CD4-positive, alpha-beta T cell treated with Interleukin-15 for 1 hour (primary cell): ENCODE measurements around the gene NSL1.
"Not testable (repeated sequence)": the region's sequence is repeated elsewhere in the genome, so short reads cannot be mapped to it uniquely, and the experiment has no call there.

ENCODE experiments used
- DNase-seq: peaks from one replicate; pipeline ENCODE4 v3.0.0-alpha.2; 2020

NSL1 gene

GRCh38 chr1:212791676-212792395 lies at the start of gene NSL1, which contains the start of gene TATDN3:
Gene NSL1 (minus strand): TSS chr1:212791777. CDS start chr1:212791763, 14 bp downstream.
Gene TATDN3 (plus strand): TSS chr1:212791894. CDS start chr1:212791922, 28 bp downstream.
- peak; percentile 88 for DNase-seq

GRCh38 chr1:212838145-212838544 lies 46.6 kb upstream of the NSL1 start:
- no peak for DNase-seq

GRCh38 chr1:212833211-212834207 lies 41.9 kb upstream of the NSL1 start:
- not testable (repeated sequence) for DNase-seq

- DNase-seq: no peak
These were observed 36.8 kb upstream of the NSL1 start for GRCh38 chr1:212828395-212828794.

- no peak for DNase-seq
These were observed 36.3 kb upstream of the NSL1 start for GRCh38 chr1:212827831-212828278.

- DNase-seq: no peak
These were observed 35.7 kb upstream of the NSL1 start for GRCh38 chr1:212827171-212827776.

GRCh38 chr1:212825798-212826452 lies 34.3 kb upstream of the NSL1 start:
- DNase-seq: no peak

GRCh38 chr1:212824201-212824600 lies 32.6 kb upstream of the NSL1 start:
- no peak for DNase-seq

GRCh38 chr1:212822956-212823355 lies 31.4 kb upstream of the NSL1 start:
- no peak for DNase-seq

- DNase-seq: no peak
These were observed 29.4 kb upstream of the NSL1 start for GRCh38 chr1:212820969-212821368.

GRCh38 chr1:212819726-212820125 lies 28.1 kb upstream of the NSL1 start:
- DNase-seq: no peak

GRCh38 chr1:212816567-212817278 lies 25.1 kb upstream of the NSL1 start:
- no peak for DNase-seq

GRCh38 chr1:212814537-212815334 lies 23.2 kb upstream of the NSL1 start:
- no peak for DNase-seq

- DNase-seq: no peak
These were observed 14.2 kb upstream of the NSL1 start for GRCh38 chr1:212805767-212806166.

GRCh38 chr1:212797681-212798080 lies 6.1 kb upstream of the NSL1 start:
- no peak for DNase-seq

GRCh38 chr1:212794561-212795014 lies 3.0 kb upstream of the NSL1 start:
- DNase-seq: peak; percentile 43

- DNase-seq: no peak
These were observed 875 bp upstream of the NSL1 start for GRCh38 chr1:212792396-212792908.

- no peak for DNase-seq
These were observed 309 bp downstream of the NSL1 start for GRCh38 chr1:212791261-212791675.

GRCh38 chr1:212785871-212786270 lies 5.7 kb downstream of the NSL1 start:
- DNase-seq: no peak

GRCh38 chr1:212783976-212784375 lies 7.6 kb downstream of the NSL1 start:
- no peak for DNase-seq
